Smooth muscle cell (in vitro differentiated cells): ENCODE results near the gene SVIL. TPM values are rescaled to one million over a fixed set of nuclear protein-coding genes. Genes with fewer than 3 reads are reported as not detected.
"Not testable (repeated sequence)": the region's sequence is repeated elsewhere in the genome, so short reads cannot be mapped to it uniquely, and the experiment has no call there.

Experiments
- DNase-seq: peaks from one replicate; lab custom pipeline; 2025; ENCODE audit not compliant: unreplicated experiment; lab: John Stamatoyannopoulos, UW
- H2AFZ ChIP-seq: fragments of 200-600 bp; sonication (generic); 2 replicates; pipeline ENCODE4 v1.6.0; 2016; ENCODE audit warnings: antibody characterized with exemption, low read depth, mild to moderate bottlenecking
- H3F3A ChIP-seq: fragments of 200-600 bp; sonication (generic); 2 replicates; pipeline ENCODE4 v1.6.0; 2017; ENCODE audit warnings: antibody characterized with exemption, low read depth
- H3K27ac ChIP-seq: fragments of 200-600 bp; sonication (generic); 2 replicates; pipeline ENCODE4 v1.5.1; 2016; ENCODE audit warnings: low read depth, mild to moderate bottlenecking
- H3K27me3 ChIP-seq: fragments of 200-600 bp; sonication (generic); 2 replicates; pipeline ENCODE4 v1.6.1; 2016; ENCODE audit warnings: low read depth, mild to moderate bottlenecking
- H3K36me3 ChIP-seq: fragments of 200-600 bp; sonication (generic); 2 replicates; pipeline ENCODE4 v1.5.1; 2016; ENCODE audit warnings: low read depth
- H3K4me1 ChIP-seq: fragments of 200-600 bp; sonication (generic); 2 replicates; pipeline ENCODE4 v1.5.1; 2016; ENCODE audit warnings: low read depth
- H3K4me2 ChIP-seq: fragments of 200-600 bp; sonication (generic); 2 replicates; pipeline ENCODE4 v1.6.0; 2016; ENCODE audit warnings: mild to moderate bottlenecking
- H3K4me3 ChIP-seq: fragments of 200-600 bp; sonication (generic); 2 replicates; pipeline ENCODE4 v1.5.1; 2016; ENCODE audit warnings: mild to moderate bottlenecking
- H3K79me2 ChIP-seq: fragments of 200-600 bp; sonication (generic); 2 replicates; pipeline ENCODE4 v1.6.0; 2016; ENCODE audit warnings: low read depth, mild to moderate bottlenecking
- H3K9ac ChIP-seq: fragments of 200-600 bp; sonication (generic); 2 replicates; pipeline ENCODE4 v1.6.0; 2016; ENCODE audit warnings: low read depth
- H3K9me3 ChIP-seq: fragments of 200-600 bp; sonication (generic); replicated peaks from 2 replicates; pipeline ENCODE4 v1.5.1; 2016; ENCODE audit warnings: low read depth
- H4K20me1 ChIP-seq: fragments of 200-600 bp; sonication (generic); 2 replicates; pipeline ENCODE4 v1.6.0; 2016; ENCODE audit warnings: low read depth
- WGBS: methylation state at CpG from one replicate; pipeline ENCODE4 v1.1.7; 2016; ENCODE audit warnings: low lambda C conversion rate; 5-methylcytosine and 5-hydroxymethylcytosine counted together
- polyA plus RNA-seq: library from polyadenylated mRNA; unstranded; fragments of >200 nt; fragmentation: Nextera tagmentation; extraction: Ambion mirVana; gene quantifications from 2 replicates; pipeline ENCODE4 v1.2.1, GENCODE V29; 2016
- total RNA-seq: library from RNA; depleted of rRNA; stranded (reverse); fragments of >200 nt; gene quantifications from 2 replicates; pipeline ENCODE4 v1.2.3, GENCODE V29; 2014
- TF ChIP-seq, protein P1 (sequence below): fragments of 200-600 bp; sonication (generic); IDR thresholded peaks from 2 replicates; pipeline ENCODE4 v1.5.1; 2017; ENCODE audit warnings: borderline replicate concordance, mild to moderate bottlenecking, antibody characterized with exemption; ENCODE audit not compliant: insufficient read depth, poor library complexity, severe bottlenecking

The SVIL gene
- total and polyA plus RNA-seq, 2 experiments from 2014 or later = 32.5 to 33.0 TPM

- no peaks in the 10 kb centered on the region for H3K27me3 ChIP-seq
- TF ChIP-seq, protein P1, sequence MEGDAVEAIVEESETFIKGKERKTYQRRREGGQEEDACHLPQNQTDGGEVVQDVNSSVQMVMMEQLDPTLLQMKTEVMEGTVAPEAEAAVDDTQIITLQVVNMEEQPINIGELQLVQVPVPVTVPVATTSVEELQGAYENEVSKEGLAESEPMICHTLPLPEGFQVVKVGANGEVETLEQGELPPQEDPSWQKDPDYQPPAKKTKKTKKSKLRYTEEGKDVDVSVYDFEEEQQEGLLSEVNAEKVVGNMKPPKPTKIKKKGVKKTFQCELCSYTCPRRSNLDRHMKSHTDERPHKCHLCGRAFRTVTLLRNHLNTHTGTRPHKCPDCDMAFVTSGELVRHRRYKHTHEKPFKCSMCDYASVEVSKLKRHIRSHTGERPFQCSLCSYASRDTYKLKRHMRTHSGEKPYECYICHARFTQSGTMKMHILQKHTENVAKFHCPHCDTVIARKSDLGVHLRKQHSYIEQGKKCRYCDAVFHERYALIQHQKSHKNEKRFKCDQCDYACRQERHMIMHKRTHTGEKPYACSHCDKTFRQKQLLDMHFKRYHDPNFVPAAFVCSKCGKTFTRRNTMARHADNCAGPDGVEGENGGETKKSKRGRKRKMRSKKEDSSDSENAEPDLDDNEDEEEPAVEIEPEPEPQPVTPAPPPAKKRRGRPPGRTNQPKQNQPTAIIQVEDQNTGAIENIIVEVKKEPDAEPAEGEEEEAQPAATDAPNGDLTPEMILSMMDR = no peak
- no peaks in the 10 kb centered on the region for H3K9me3 ChIP-seq
- no peak overlapping the region for H3K9ac ChIP-seq
- peaks cover 7% of the 10 kb centered on the region for H3K4me1 ChIP-seq
- H3K27ac ChIP-seq = no peak overlapping the region
- H4K20me1 ChIP-seq = peaks cover 41% of the 10 kb centered on the region
- H3K36me3 ChIP-seq = no peaks in the 10 kb centered on the region
- no peak overlapping the region for H3K4me2 ChIP-seq
- peaks cover 9% of the 10 kb centered on the region for H3K79me2 ChIP-seq
- H3F3A ChIP-seq = no peaks in the 10 kb centered on the region
- no peak for DNase-seq
- no peak overlapping the region for H2AFZ ChIP-seq
- H3K4me3 ChIP-seq = no peak overlapping the region
Measured at GRCh38 chr10:29569795-29570194, 65.0 kb downstream of the SVIL start.

GRCh38 chr10:29567003-29567402 lies 67.8 kb downstream of the SVIL start:
- Histone ChIP-seq H3K79me2 (no peaks in the 10 kb centered on the region), H3F3A (no peaks in the 10 kb centered on the region), H3K4me3 (no peak overlapping the region), H3K4me1 (peaks cover 7% of the 10 kb centered on the region), H3K27me3 (no peaks in the 10 kb centered on the region), H3K36me3 (no peaks in the 10 kb centered on the region), H2AFZ (no peak overlapping the region), H4K20me1 (peaks cover 41% of the 10 kb centered on the region), H3K9ac (no peak overlapping the region), H3K27ac (no peak overlapping the region), H3K4me2 (no peak overlapping the region), H3K9me3 (no peaks in the 10 kb centered on the region)
- WGBS = 79% methylated on average over 9 of the region's 9 CpGs
- no peak for DNase-seq
- TF ChIP-seq, protein P1 = no peak

DNA sequence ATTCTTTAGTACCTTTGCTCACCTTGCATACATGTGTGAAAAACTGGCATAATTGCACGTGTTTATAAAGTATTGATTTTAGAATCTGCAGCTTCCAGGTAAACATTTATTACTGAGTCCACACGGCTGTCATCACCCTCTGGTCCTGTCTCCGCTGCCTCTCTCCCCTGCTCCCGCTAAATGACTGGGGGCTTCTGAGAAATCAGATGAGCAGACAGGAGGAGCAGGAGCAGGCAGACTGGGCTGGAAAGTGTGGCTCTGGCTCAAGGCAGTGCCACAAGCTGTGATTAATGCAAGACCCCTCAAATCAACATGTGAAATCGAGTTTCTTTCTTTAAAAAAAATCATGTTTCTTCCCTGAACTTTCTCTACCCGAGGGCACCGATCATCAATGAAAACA lies 68.6 kb downstream of the SVIL start:
- not testable (repeated sequence) for H3K27me3 ChIP-seq, H3K9me3 ChIP-seq, H3K4me2 ChIP-seq, H3K79me2 ChIP-seq, H3K4me3 ChIP-seq, H3K9ac ChIP-seq, H3F3A ChIP-seq, H3K36me3 ChIP-seq, H3K27ac ChIP-seq, H2AFZ ChIP-seq, H3K4me1 ChIP-seq, DNase-seq
- H4K20me1 ChIP-seq = peaks cover 40% of the 10 kb centered on the region
- WGBS = 90% methylated on average over 7 of the region's 7 CpGs

DNA sequence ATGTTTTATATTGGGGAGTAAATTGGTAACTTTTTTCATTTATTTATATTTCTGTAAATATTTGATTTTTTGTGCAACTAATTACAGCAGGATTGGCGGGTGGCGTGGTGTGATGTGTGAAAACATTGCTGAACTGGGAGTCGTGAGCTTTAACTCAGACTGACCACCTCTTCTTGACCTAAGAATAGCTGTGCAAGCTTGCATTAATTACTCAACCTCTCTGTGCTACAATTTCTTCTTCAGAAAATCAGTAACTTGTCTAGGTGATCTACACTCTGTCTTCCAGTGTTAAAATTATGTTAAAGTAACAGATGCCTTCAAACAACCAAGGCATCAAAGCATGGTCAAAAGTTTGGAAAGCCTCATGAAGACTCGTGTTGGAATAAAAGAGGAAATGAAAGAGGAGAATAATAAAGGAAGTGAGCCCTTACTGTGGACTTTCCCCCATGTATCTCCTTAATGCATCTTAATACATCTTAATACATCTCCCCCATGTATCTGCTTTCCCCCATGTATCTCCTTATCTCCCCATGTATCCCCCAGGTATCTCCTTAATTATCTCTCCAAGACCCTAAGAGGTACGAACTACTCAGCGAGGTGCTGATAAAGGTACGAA lies 71.2 kb downstream of the SVIL start:
- Histone ChIP-seq H3K27me3 (no peaks in the 10 kb centered on the region), H3K4me1 (no peaks in the 10 kb centered on the region), H4K20me1 (peaks cover 19% of the 10 kb centered on the region), H3K27ac (no peak overlapping the region), H3F3A (no peaks in the 10 kb centered on the region), H3K36me3 (peaks cover 4% of the 10 kb centered on the region), H3K9ac (no peak overlapping the region), H3K79me2 (no peaks in the 10 kb centered on the region), H3K9me3 (no peaks in the 10 kb centered on the region), H3K4me3 (no peak overlapping the region), H2AFZ (no peak overlapping the region), H3K4me2 (no peak overlapping the region)
- DNase-seq = no peak
- TF ChIP-seq, protein P1 = no peak
- 97% methylated on average over 7 of the region's 7 CpGs for WGBS

DNA sequence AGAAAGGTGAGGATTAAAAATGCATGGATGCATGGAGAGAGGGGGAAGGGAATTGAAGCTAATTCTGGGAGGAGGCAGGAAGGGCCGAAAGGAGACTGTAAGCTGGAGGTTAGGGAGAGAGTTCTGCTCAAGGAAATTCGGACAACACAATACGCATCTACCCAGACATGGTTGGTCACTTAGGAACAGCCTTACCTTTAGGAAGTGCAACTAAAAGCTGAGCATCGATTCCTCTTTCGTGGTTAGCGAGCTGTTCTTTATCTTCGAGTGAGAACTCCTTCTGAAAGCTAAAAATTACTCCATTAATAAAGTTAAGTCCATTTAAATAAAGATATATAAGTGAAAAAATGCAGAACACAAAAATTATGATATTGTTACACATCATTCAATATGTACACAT lies 71.8 kb downstream of the SVIL start:
- not testable (repeated sequence) for DNase-seq, H3K79me2 ChIP-seq, H3K4me3 ChIP-seq, H3K4me2 ChIP-seq, H3K4me1 ChIP-seq, H3K27ac ChIP-seq, H3K36me3 ChIP-seq, H3F3A ChIP-seq, H3K9me3 ChIP-seq, H2AFZ ChIP-seq, H3K9ac ChIP-seq, H3K27me3 ChIP-seq
- WGBS = 93% methylated on average over 7 of the region's 7 CpGs
- H4K20me1 ChIP-seq = peaks cover 18% of the 10 kb centered on the region
